Measurements from ENCODE around the gene HLX.

Gene HLX

GRCh38 chr1:220882061-220882891, 3.0 kb downstream of the HLX start:
- DNase-seq = no peak

- DNase-seq = no peak
Observed at GRCh38 chr1:220884109-220884980, 5.1 kb downstream of the HLX start.

GRCh38 chr1:220884981-220885918, 6.0 kb downstream of the HLX start:
- DNase-seq = no peak

GRCh38 chr1:220885971-220886370, 6.7 kb downstream of the HLX start:
- no peak for DNase-seq

GRCh38 chr1:220886470-220887201, 7.4 kb downstream of the HLX start:
- DNase-seq = no peak

- no peak for DNase-seq
Observed at GRCh38 chr1:220887202-220887519, 7.9 kb downstream of the HLX start.

- DNase-seq = no peak
Observed at GRCh38 chr1:220887520-220888416, 8.5 kb downstream of the HLX start.

GRCh38 chr1:220888417-220888986, 9.3 kb downstream of the HLX start:
- no peak for DNase-seq

- DNase-seq = no peak
Observed at GRCh38 chr1:220889333-220889732, 10.1 kb downstream of the HLX start.

- no peak for DNase-seq
Observed at GRCh38 chr1:220889848-220890287, 10.6 kb downstream of the HLX start.

- DNase-seq = no peak
Observed at GRCh38 chr1:220890602-220891001, 11.4 kb downstream of the HLX start.

- DNase-seq = no peak
Observed at GRCh38 chr1:220891224-220892085, 12.2 kb downstream of the HLX start.

- no peak for DNase-seq
Observed at GRCh38 chr1:220892086-220892376, 12.8 kb downstream of the HLX start.

- DNase-seq = no peak
Observed at GRCh38 chr1:220892997-220893700, 13.9 kb downstream of the HLX start.

GRCh38 chr1:220893701-220894024, 14.4 kb downstream of the HLX start:
- no peak for DNase-seq

- DNase-seq = no peak
Observed at GRCh38 chr1:220894025-220894923, 15.0 kb downstream of the HLX start.

- no peak for DNase-seq
Observed at GRCh38 chr1:220894924-220895256, 15.6 kb downstream of the HLX start.

- DNase-seq = no peak
Observed at GRCh38 chr1:220895412-220895946, 16.2 kb downstream of the HLX start.
